Stimulated activated naive B cell treated with anti-CD40 and anti-IgM and Interleukin-4, amounts not matched to agents 10 μg/mL and 1 μg/mL and 100 μg/mL, for 72 hours (primary cell): ENCODE measurements around the gene PNLIPRP3.

ENCODE experiments used
- ATAC-seq, 2 donors: fragments of 150-1000 bp; cut with Tn5 transposase; replicated peaks; 2 replicates each; pipeline ENCODE4 v1.10.0; 2021; ENCODE audit warnings: moderate library complexity in 1 of 2
- DNase-seq: peaks from one replicate; pipeline ENCODE4 v3.0.0; 2021
- H3K27ac Mint-ChIP-seq: one replicate; pipeline ENCODE4 v1.8.0; 2022; ENCODE audit warnings: mild to moderate bottlenecking, mixed read lengths
- H3K27me3 Mint-ChIP-seq, 2 donors: one replicate each; pipeline ENCODE4 v1.8.0; 2022; ENCODE audit warnings: mixed read lengths in 2 of 2
- H3K36me3 Mint-ChIP-seq, 2 donors: one replicate each; pipeline ENCODE4 v1.8.0; 2022; ENCODE audit warnings: mixed read lengths in 2 of 2, mild to moderate bottlenecking in 1 of 2
- H3K4me1 Mint-ChIP-seq, 2 donors: one replicate each; pipeline ENCODE4 v1.8.0; 2022; ENCODE audit warnings: mixed read lengths in 2 of 2, mild to moderate bottlenecking in 1 of 2
- H3K4me3 Mint-ChIP-seq, 2 donors: one replicate each; pipeline ENCODE4 v1.8.0; 2022; ENCODE audit warnings: mild to moderate bottlenecking in 2 of 2, mixed read lengths in 2 of 2, moderate library complexity in 1 of 2
- H3K9me3 Mint-ChIP-seq, 2 donors: one replicate each; pipeline ENCODE4 v1.8.0; 2022; ENCODE audit warnings: mixed read lengths in 2 of 2, mild to moderate bottlenecking in 1 of 2

PNLIPRP3 gene

GRCh38 chr10:116466715-116467422 is 39.2 kb downstream of the PNLIPRP3 start:
- Mint-ChIP-seq H3K27me3 (peaks cover 0 to under 1% of the 10 kb centered on the region in 2 donors), H3K27ac (no peak overlapping the region), H3K4me3 (no peak overlapping the region), H3K4me1 (no peaks in the 10 kb centered on the region), H3K36me3 (no peaks in the 10 kb centered on the region), H3K9me3 (peaks cover 4 to 11% of the 10 kb centered on the region in 2 donors)
- ATAC-seq (no peak), DNase-seq (no peak)

DNA sequence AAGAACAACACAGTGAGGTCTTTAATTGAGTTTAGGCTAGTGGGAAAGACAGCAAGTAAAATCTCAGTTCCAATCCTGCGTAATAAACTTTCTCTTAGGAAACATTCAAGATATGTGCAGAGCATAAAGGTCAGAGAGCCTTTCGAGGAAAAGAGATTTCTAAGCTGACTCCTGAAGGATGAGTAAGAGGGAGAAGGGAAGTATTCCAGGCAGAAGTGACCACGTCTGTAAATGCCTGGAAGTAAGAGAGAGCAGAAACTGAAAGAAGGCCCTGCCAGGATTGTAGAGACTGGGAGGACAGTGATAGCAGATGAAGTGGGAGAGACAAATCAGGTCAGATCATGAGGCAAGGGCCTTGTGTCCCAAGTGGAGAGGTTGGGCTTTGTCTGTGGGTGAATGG is 41.8 kb downstream of the PNLIPRP3 start:
- no peak overlapping the region for H3K27ac Mint-ChIP-seq
- no peaks in the 10 kb centered on the region for H3K27me3 Mint-ChIP-seq
- ATAC-seq (no peak), DNase-seq (no peak)
- no peaks in the 10 kb centered on the region for H3K4me1 Mint-ChIP-seq
- peaks cover 4 to 14% of the 10 kb centered on the region in 2 donors for H3K9me3 Mint-ChIP-seq
- H3K36me3 Mint-ChIP-seq: no peaks in the 10 kb centered on the region
- H3K4me3 Mint-ChIP-seq: no peak overlapping the region

DNA sequence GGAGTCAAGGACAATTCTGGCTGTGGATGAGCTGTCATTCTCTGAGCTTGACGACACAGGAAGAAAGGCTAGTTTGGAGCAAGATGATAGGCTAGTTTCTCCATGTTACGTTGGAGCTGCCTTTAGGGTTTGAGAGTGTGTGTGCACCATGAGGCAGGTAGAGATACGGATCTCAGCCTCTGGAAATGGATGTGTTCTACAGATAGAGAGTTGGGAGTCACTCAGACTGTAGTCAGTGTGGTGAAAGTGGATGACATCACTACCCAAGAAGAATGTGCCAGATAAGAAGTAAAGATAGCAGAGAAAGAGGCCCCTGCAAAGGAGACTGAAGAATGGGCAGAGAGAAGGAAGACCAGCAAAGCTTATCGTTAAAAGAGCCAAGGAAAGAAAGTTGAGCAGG is 42.4 kb downstream of the PNLIPRP3 start:
- H3K4me3 Mint-ChIP-seq: no peak overlapping the region
- ATAC-seq (no peak), DNase-seq (no peak)
- no peaks in the 10 kb centered on the region for H3K27me3 Mint-ChIP-seq
- peaks cover 6 to 12% of the 10 kb centered on the region in 2 donors for H3K9me3 Mint-ChIP-seq
- H3K36me3 Mint-ChIP-seq: no peaks in the 10 kb centered on the region
- H3K4me1 Mint-ChIP-seq: no peaks in the 10 kb centered on the region
- H3K27ac Mint-ChIP-seq: no peak overlapping the region

DNA sequence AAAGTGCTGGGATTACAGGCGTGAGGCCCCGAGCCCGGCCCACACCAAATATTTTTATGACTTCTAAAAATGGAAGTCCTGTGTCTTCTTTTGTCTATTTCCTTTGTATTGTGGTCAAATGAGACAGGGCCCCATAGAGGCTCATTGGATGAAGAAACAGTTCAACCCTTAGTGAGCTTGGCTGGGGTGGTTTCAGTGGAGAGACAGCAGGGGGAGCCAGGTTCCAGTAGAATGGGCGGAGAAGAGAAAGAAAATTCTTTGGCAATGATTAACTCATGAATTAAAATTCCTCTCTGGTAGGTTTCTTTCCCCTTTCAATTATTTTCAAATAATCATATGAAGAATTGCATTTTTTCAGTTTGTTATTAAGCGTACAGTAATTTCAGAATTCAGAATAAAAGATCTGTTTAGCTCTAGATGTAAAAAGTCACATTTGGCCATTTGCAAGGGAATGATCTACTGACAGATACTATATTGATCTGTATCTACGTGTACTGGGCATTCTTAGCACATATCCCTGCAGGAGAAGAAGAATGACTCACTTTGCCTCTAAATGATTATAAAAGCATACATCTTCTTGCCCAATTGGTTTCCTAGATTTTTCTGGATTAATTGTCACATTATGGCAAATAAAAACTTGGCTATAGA is 43.2 kb downstream of the PNLIPRP3 start:
- ATAC-seq (no peak), DNase-seq (no peak)
- no peaks in the 10 kb centered on the region for H3K4me1 Mint-ChIP-seq
- peaks cover 6 to 12% of the 10 kb centered on the region in 2 donors for H3K9me3 Mint-ChIP-seq
- no peaks in the 10 kb centered on the region for H3K27me3 Mint-ChIP-seq
- H3K4me3 Mint-ChIP-seq: no peak overlapping the region
- no peaks in the 10 kb centered on the region for H3K36me3 Mint-ChIP-seq
- no peak overlapping the region for H3K27ac Mint-ChIP-seq

- no peak for ATAC-seq
- Mint-ChIP-seq H3K36me3 (no peaks in the 10 kb centered on the region), H3K27me3 (no peaks in the 10 kb centered on the region), H3K4me1 (no peaks in the 10 kb centered on the region), H3K4me3 (no peak overlapping the region), H3K9me3 (peaks cover 6 to 12% of the 10 kb centered on the region in 2 donors), H3K27ac (no peak overlapping the region)
- no peak for DNase-seq
These were observed 45.2 kb downstream of the PNLIPRP3 start for GRCh38 chr10:116472891-116473290.

- ATAC-seq (no peak), DNase-seq (no peak)
- Mint-ChIP-seq H3K9me3 (peaks cover 2 to 4% of the 10 kb centered on the region in 2 donors), H3K4me3 (no peak overlapping the region), H3K4me1 (no peaks in the 10 kb centered on the region), H3K27me3 (no peaks in the 10 kb centered on the region), H3K27ac (no peak overlapping the region), H3K36me3 (no peaks in the 10 kb centered on the region)
These were observed 48.2 kb downstream of the PNLIPRP3 start for GRCh38 chr10:116475866-116476265.

DNA sequence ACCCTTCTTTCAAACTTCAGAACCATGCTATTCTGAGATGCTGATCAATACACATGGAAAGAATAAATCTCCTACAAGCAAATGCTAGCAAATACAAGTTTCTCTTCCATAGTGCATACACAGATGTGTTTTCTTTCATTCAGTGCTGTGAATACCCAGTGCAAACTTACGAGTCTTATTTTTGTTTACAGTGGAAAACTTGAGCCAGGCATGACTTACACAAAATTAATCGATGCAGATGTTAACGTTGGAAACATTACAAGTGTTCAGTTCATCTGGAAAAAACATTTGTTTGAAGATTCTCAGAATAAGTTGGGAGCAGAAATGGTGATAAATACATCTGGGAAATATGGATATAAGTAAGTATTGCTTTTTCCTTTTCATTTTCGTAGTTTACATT is 48.8 kb downstream of the PNLIPRP3 start:
- no peaks in the 10 kb centered on the region for H3K4me1 Mint-ChIP-seq
- DNase-seq (no peak), ATAC-seq (no peak)
- peaks cover 2 to 8% of the 10 kb centered on the region in 2 donors for H3K9me3 Mint-ChIP-seq
- no peaks in the 10 kb centered on the region for H3K27me3 Mint-ChIP-seq
- no peak overlapping the region for H3K27ac Mint-ChIP-seq
- H3K4me3 Mint-ChIP-seq: no peak overlapping the region
- no peaks in the 10 kb centered on the region for H3K36me3 Mint-ChIP-seq

GRCh38 chr10:116477986-116478664 is 50.5 kb downstream of the PNLIPRP3 start:
- Mint-ChIP-seq H3K4me1 (no peaks in the 10 kb centered on the region), H3K4me3 (no peak overlapping the region), H3K9me3 (peaks cover 2 to 8% of the 10 kb centered on the region in 2 donors), H3K36me3 (no peaks in the 10 kb centered on the region), H3K27me3 (no peaks in the 10 kb centered on the region), H3K27ac (no peak overlapping the region)
- DNase-seq: no peak
- ATAC-seq: no peak

DNA sequence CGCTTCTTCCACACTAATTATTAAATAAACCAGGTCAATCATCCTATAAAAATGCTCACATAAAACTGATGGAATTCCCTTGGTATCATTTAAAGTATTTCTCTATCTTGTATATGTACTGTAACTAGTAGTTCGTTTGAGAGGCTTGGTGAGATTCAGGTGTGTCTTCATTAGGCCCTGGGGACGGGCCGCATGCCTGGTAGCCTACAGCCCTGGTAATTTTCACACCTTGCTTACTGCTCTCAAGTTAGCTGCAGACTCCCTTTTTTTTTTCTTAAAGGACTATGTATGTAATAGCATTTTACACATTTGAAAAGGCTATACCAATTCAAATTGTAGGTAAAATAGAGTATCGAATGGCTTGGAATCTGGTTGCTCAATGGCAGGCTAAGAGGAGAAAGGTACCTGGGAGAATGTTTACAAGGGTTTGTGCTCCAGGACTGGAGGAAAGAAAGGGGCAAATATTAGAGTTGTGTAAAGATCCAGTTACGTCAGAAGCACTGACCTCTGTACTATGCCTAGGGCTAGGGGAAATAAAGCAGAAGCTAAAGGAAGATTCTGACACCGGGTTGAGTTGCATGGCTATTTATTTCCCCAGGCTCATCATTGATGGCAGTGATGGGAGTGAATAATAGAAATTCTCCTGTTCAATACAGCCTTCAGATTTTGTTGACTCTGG is 59.3 kb downstream of the PNLIPRP3 start:
- DNase-seq: no peak
- ATAC-seq: no peak

DNA sequence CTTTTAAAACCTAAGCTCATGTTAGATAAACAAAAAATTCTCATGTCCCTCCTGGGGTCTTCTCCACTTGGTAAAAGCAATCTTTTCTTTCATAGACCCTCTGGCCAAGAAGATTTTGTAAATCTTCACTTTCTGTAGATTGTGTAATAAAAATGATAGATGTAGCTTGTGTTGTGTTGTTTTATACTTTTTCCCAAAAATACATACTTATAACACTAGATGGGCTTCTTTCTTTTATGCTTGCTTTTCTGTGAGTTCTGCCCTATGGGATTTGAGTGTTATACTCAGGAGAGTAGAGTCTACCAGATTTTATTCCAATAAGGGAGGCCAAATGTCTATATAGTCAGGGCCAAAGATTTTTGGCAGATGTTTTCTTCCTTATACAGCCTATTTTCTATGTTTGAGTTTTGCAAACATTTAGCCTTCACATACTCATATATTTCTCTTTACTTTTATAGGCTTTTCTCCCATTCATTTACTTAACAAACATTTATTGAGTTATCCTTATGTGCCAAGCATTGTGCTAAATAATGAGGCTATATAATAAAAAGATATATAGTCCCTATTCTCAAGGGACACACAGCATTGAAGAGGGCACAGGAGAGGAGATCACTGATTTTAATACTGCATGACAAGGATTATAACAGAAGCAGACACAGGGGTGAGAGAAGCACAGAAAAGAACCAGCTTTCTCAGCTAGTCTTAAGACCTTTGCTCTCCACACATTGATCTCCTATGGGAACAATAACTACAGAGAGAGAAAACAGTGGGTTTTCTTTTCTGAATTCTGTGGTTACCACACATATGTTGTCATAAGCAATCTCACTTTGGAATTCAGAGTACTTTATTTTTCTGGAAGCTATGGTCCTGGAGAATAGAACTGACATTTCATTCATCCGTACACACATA is 60.1 kb downstream of the PNLIPRP3 start:
- no peaks in the 10 kb centered on the region for H3K4me1 Mint-ChIP-seq
- no peaks in the 10 kb centered on the region for H3K9me3 Mint-ChIP-seq
- no peaks in the 10 kb centered on the region for H3K27me3 Mint-ChIP-seq
- ATAC-seq: no peak
- no peaks in the 10 kb centered on the region for H3K36me3 Mint-ChIP-seq
- H3K4me3 Mint-ChIP-seq: no peak overlapping the region
- no peak overlapping the region for H3K27ac Mint-ChIP-seq
- DNase-seq: no peak

More for the DNA sequence above, 59.3 kb downstream of the PNLIPRP3 start:
- no peak overlapping the region for H3K4me3 Mint-ChIP-seq
- no peaks in the 10 kb centered on the region for H3K27me3 Mint-ChIP-seq
- no peaks in the 10 kb centered on the region for H3K36me3 Mint-ChIP-seq
- H3K4me1 Mint-ChIP-seq: no peaks in the 10 kb centered on the region
- no peaks in the 10 kb centered on the region for H3K9me3 Mint-ChIP-seq
- no peak overlapping the region for H3K27ac Mint-ChIP-seq

DNA sequence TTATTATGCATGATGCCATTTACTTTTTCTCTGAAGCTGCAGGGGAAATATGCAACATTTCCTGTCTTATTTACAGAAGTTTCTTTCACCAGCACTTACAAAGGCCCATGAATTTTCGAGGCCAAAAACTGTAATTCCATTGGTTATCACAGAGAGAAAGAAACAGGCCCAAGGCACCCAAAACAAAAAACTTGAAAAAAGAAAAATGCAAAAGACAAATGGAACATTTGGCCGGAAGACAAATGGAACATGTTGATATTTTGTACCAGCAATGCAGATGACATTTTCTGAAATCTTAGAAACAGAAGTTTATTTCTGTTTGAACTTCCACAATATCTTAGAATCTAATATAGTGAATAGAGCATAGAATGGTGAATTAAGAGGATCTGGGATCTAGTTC is 61.8 kb downstream of the PNLIPRP3 start:
- H3K27me3 Mint-ChIP-seq: no peaks in the 10 kb centered on the region
- ATAC-seq (no peak), DNase-seq (no peak)
- no peak overlapping the region for H3K4me3 Mint-ChIP-seq
- H3K27ac Mint-ChIP-seq: no peak overlapping the region
- H3K4me1 Mint-ChIP-seq: no peaks in the 10 kb centered on the region
- no peaks in the 10 kb centered on the region for H3K36me3 Mint-ChIP-seq
- H3K9me3 Mint-ChIP-seq: peaks cover 0 to 2% of the 10 kb centered on the region in 2 donors

DNA sequence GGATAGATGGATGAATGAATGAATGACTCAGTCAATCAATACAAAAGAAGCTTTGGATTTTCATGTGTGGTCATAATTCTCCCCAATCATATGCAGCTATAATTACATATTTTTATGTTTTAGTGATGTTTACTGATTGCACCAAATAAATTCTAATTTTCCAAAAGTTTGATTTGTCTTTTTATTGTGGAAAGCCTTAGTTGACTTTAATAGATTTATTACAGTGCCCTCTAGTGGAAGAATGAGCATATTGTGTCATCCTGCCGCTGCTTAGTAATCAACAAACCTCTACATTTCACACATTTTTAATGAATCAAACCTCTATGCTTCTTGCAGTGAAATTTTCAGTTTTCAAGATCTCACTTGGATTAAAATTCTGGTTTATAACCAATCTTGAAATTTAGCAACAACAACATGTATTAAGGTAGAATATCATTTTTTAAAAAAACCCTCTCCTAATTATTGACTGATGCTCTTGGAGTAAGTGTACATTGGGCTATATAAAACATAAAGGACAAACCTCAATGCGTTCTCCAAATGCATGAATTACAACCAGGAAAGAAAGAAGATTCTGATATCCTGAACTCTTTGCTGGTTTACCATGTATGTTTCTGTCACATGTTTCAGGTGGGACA is 62.5 kb downstream of the PNLIPRP3 start:
- Mint-ChIP-seq H3K27me3 (no peaks in the 10 kb centered on the region), H3K4me3 (no peak overlapping the region), H3K4me1 (no peaks in the 10 kb centered on the region), H3K9me3 (peaks cover 0 to 2% of the 10 kb centered on the region in 2 donors), H3K27ac (no peak overlapping the region), H3K36me3 (no peaks in the 10 kb centered on the region)
- no peak for DNase-seq
- no peak for ATAC-seq

DNA sequence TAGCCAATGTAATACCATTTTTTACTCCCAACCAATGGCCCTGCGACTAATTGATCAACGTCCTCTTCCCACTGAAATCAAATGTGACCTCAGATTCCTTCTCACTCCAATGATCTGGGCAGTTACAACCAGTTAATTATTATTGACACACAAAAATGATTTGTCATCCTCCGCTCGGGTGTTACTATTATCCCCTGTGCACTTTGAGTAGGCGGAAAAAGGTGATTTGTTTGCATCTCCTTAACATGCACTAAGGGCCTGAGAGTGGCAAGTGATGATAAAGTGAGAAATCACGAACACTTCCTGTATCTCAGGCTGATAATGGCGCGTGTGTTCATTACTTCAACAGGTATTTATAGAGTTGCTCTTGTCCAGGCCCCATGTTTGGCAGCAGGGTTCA is 77.1 kb downstream of the PNLIPRP3 start:
- no peak for ATAC-seq
- no peaks in the 10 kb centered on the region for H3K27me3 Mint-ChIP-seq
- no peaks in the 10 kb centered on the region for H3K36me3 Mint-ChIP-seq
- no peak overlapping the region for H3K27ac Mint-ChIP-seq
- DNase-seq: no peak
- peaks cover 3 to 5% of the 10 kb centered on the region in 2 donors for H3K9me3 Mint-ChIP-seq
- H3K4me3 Mint-ChIP-seq: no peak overlapping the region
- H3K4me1 Mint-ChIP-seq: no peaks in the 10 kb centered on the region
